ENCODE data around the gene ZNF433.
A peak's percentile ranks its signal among the peaks of the same experiment; 100 is the strongest.
"Not testable (repeated sequence)": the region's sequence is repeated elsewhere in the genome, so short reads cannot be mapped to it uniquely, and the experiment has no call there.

The ZNF433 gene
- total RNA-seq = 0.14 to 1.2 (median 0.54) reads per million in 17 experiments

- DNase-seq = peak; percentile 89 to 96 (median 92)
Measured at GRCh38 chr19:12035220-12036172, at the start of gene ZNF433. Gene ZNF433 (minus strand): TSS chr19:12035679. CDS start chr19:12035539, 140 bp downstream.

GRCh38 chr19:12083336-12083735, 47.9 kb upstream of the ZNF433 start:
- not testable (repeated sequence) for DNase-seq

GRCh38 chr19:12077375-12077774, 41.9 kb upstream of the ZNF433 start:
- DNase-seq = no peak

DNA sequence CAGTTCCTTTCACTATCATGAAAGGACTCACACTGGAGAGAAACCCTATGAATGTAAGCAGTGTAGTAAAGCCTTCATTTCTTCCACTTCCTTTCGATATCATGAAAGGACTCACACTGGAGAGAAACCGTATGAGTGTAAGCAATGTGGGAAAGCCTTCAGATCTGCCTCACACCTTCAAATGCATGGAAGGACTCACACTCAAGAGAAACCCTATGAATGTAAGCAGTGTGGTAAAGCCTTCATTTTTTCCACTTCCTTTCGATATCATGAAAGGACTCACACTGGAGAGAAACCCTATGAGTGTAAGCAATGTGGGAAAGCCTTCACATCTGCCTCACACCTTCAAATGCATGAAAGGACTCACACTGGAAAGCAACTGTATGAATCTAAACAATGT, 40.9 kb upstream of the ZNF433 start:
- not testable (repeated sequence) for DNase-seq

- DNase-seq = no peak
Measured at GRCh38 chr19:12075538-12076139, 40.2 kb upstream of the ZNF433 start.

GRCh38 chr19:12064590-12065538, 29.4 kb upstream of the ZNF433 start, which contains the start of gene ZNF844:
Gene ZNF844 (plus strand): TSS chr19:12064731. CDS start chr19:12064874, 143 bp downstream.
- DNase-seq = peak; percentile 96 to 98 (median 98)

DNA sequence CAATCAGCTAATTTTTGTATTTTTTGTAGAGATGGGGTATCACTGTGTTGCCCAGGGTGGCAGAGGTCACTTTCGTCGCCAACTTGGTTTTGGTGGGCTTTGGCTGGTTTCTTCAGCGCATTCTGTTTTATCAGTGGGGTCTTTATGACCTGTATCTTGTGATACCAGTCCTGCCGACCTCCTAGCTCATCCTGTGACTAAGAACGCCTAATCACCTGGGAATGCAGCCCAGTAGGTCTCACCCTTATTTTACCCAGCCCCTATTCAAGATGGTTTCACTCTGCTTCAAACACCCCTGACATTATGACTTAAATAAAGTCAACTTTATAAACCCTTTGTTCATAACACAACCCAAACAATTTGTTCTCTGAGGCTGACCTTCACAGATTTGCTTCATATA, 20.3 kb upstream of the ZNF433 start:
- DNase-seq = no peak

- DNase-seq = peak; percentile 84 to 92 (median 87)
Measured at GRCh38 chr19:12052497-12053169, 17.2 kb upstream of the ZNF433 start, which contains the start of gene ZNF878. Gene ZNF878 (minus strand): TSS chr19:12052961. CDS start chr19:12052801, 160 bp downstream.

GRCh38 chr19:12052091-12052496, 16.6 kb upstream of the ZNF433 start:
- peak in 1 of 4 experiments; percentile 8 for DNase-seq

GRCh38 chr19:12047868-12048267, 12.4 kb upstream of the ZNF433 start:
- DNase-seq = no peak

- no peak for DNase-seq
Measured at GRCh38 chr19:12043752-12044422, 8.4 kb upstream of the ZNF433 start.

DNA sequence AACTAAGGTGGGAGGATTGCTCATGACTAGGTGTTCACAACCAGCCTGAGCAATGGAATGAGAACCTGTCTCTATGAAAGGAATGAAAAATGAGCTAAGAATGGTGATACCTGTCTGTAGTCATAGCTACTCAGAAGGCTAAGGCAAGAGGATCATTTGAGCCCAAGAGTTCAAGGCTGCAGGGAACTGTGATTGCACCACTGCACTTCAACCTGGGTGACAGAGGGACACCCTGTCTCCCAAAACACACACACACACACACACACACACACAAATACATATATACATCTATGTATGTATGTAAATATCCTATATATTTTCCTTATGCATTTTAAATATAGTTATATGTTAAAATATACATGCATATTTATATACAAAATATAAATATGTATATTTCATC, 7.4 kb upstream of the ZNF433 start:
- no peak for DNase-seq

DNA sequence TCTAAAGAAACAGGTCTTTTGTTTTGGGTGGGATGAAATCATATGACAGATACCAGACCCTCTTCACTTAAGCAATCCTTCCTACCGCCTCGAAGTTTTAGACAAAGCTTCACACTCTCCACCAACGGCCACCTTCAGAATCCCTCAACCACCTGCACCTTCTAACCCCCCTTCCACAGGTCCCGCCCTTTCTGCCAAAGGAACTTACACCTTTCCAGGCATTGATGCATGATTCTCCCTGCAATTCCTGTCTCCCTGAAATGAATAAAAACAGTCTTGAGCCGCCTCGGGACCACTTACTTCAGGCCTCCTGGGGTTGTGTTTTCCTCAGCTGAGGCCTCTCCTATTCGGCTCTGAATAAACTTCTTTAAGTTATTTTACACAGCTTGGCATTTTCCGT, 859 bp downstream of the ZNF433 start:
- DNase-seq = no peak

GRCh38 chr19:12034198-12034597, 1.3 kb downstream of the ZNF433 start:
- DNase-seq = no peak

- no peak for DNase-seq
Measured at GRCh38 chr19:12015753-12016116, 19.7 kb downstream of the ZNF433 start.

GRCh38 chr19:12015015-12015752, 20.3 kb downstream of the ZNF433 start:
- DNase-seq = no peak

DNA sequence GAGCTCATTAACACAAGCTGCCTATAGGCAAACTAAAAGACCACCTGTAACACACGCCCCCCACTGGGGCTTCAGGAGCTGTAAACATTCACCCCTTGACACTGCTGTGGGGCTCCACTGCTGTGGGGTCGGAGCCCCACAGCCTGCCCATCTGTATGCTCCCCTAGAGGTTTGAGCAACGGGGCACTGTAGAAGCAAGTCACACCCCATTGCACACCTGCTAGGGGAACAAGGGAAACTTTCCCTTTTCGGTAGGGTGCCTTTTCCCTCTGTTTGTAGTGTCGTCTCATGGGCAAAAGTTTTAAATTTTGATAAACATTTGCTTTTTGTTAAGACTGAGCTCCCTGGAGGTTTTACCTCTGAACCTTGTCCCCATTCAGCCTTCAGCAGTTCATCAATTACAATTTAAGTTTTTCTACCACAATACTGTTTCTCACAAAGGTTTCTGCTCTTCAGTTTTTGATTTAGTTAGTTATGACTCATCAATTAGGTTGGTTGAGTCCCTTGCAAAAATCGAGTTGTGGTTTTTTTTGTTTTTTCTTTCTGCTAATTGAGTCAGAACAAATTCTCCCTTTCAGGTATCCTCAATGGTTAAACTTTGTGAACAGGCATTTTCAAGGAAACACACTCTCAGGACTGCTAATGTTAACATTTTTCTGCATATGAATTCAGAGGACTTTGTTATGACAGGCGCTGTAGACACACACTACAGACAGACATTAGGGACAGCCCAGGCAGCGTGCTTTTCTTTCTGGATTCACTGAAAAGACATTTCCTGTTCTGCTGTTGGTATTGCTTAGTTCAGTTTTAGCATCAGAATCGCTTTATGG, 35.1 kb downstream of the ZNF433 start:
- DNase-seq = no peak

DNA sequence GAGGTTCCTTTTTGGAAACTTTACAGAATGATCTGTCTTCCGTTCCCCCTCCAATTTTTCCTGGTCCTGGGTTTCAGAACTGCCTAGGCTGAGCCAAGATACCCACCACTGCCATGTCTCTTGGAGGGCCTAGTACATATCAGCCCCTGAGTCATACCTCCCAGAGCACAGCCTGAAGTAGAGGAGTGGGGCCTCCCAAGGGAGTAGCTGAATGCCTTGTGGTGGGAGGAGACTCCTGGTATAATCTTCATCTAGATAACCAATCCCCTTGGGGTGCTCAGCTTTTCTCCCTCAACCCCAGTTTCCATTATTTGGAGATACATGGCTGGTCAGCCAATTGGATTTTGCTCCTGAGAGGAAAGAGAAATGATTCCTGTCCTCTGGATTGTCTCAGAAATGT, 40.3 kb downstream of the ZNF433 start:
- no peak for DNase-seq

DNA sequence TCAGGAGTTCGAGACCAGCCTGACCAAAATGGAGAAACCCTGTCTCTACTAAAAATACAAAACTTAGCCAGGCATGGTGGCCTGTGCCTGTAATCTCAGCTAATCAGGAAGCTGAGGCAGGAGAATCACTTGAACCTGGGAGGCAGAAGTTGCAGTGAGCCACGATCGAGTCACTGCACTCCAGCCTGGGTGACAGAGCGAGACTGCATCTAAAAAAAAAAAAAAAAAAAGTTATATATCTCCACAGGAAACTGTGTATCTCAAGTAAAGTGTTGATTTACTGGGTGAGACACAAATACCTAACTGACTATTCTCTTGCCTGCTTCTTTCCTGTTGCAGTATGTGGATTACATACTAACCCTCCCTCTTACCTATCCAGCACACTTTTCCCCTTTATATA, 43.6 kb downstream of the ZNF433 start:
- not testable (repeated sequence) for DNase-seq

- DNase-seq = no peak
Measured at GRCh38 chr19:11989112-11989456, 46.4 kb downstream of the ZNF433 start.

All from suppressor macrophage (primary cell).